ENCODE results near the gene RAD51B.

GRCh38 chr14:67916430-67916829, 96.9 kb downstream of the RAD51B start:
- TF ChIP-seq, protein P1, sequence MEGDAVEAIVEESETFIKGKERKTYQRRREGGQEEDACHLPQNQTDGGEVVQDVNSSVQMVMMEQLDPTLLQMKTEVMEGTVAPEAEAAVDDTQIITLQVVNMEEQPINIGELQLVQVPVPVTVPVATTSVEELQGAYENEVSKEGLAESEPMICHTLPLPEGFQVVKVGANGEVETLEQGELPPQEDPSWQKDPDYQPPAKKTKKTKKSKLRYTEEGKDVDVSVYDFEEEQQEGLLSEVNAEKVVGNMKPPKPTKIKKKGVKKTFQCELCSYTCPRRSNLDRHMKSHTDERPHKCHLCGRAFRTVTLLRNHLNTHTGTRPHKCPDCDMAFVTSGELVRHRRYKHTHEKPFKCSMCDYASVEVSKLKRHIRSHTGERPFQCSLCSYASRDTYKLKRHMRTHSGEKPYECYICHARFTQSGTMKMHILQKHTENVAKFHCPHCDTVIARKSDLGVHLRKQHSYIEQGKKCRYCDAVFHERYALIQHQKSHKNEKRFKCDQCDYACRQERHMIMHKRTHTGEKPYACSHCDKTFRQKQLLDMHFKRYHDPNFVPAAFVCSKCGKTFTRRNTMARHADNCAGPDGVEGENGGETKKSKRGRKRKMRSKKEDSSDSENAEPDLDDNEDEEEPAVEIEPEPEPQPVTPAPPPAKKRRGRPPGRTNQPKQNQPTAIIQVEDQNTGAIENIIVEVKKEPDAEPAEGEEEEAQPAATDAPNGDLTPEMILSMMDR (IDR thresholded peaks at IDR 0.05; ENCODE audit: poor library complexity), result no peak
- TF ChIP-seq EZH2 (IDR thresholded peaks at IDR 0.05; ENCODE audit: borderline replicate concordance) (no peak), EZH2phosphoT487 (IDR thresholded peaks at IDR 0.05; ENCODE audit: low read depth, severe bottlenecking, unreplicated experiment) (no peak)

All from hepatocyte (in vitro differentiated cells).